Tibial artery (tissue), 4 donors: ENCODE measurements around the gene KCNIP4.

ENCODE experiments used
- DNase-seq, 2 donors: peaks; one replicate each; pipeline ENCODE4 v3.0.0-alpha.2; 2019
- H3K27ac ChIP-seq, 2 donors: fragments of 200-600 bp; sonication (generic) in 1 of 2; 1 replicate in 1 of 2; 2 replicates in 1 of 2; pipeline ENCODE4 v1.5.1; 2018 to 2019; ENCODE audit warnings: mild to moderate bottlenecking in 1 of 2
- H3K27me3 ChIP-seq, 2 donors: fragments of 200-600 bp; sonication (generic) in 1 of 2; one replicate each; pipeline versions ENCODE4 v1.5.1 to v1.6.0; 2016 to 2019
- H3K36me3 ChIP-seq, 3 donors: fragments of 200-600 bp; sonication (generic) in 2 of 3; one replicate each; pipeline ENCODE4 v1.5.1; 2016 to 2019; ENCODE audit warnings: mild to moderate bottlenecking in 2 of 3
- H3K4me1 ChIP-seq, 4 donors: fragments of 200-600 bp; sonication (generic) in 2 of 4; 1 replicate in 3 of 4; 2 replicates in 1 of 4; pipeline ENCODE4 v1.5.1; 2016 to 2019
- H3K4me3 ChIP-seq, 2 donors: fragments of 200-600 bp; sonication (generic) in 1 of 2; 1 replicate in 1 of 2; 2 replicates in 1 of 2; pipeline ENCODE4 v1.5.1; 2018 to 2019; ENCODE audit warnings: mild to moderate bottlenecking in 2 of 2
- H3K9me3 ChIP-seq, 3 donors: fragments of 200-600 bp; sonication (generic) in 1 of 3; one replicate each; pipeline ENCODE4 v1.5.1; 2016 to 2019
- CTCF ChIP-seq, 2 experiments: fragments of 200-600 bp in 1 of 2; fragments of 450-650 bp in 1 of 2; IDR thresholded peaks; one replicate each; pipeline ENCODE4 v1.5.1; 2017 to 2019; ENCODE audit warnings: antibody characterized with exemption in 2 of 2, mild to moderate bottlenecking in 1 of 2, moderate library complexity in 1 of 2
- intact Hi-C: fragments of 100-400 bp; cut with DNase I; formaldehyde crosslinking; loops from one replicate; pipeline ENCODE4 v1.15.0; 2023; ENCODE audit warnings: low total_unique reads

KCNIP4 gene

GRCh38 chr4:21136051-21136630, 812.4 kb downstream of the KCNIP4 start:
- H3K36me3 ChIP-seq = no peaks in the 10 kb centered on the region
- no peaks in the 10 kb centered on the region for H3K27me3 ChIP-seq
- TF ChIP-seq CTCF (IDR thresholded peaks at IDR 0.05) = no peak
- no peaks in the 10 kb centered on the region for H3K4me1 ChIP-seq
- intact Hi-C loops = no loop called here
- no peak overlapping the region for H3K4me3 ChIP-seq
- H3K27ac ChIP-seq = no peak overlapping the region
- H3K9me3 ChIP-seq = no peaks in the 10 kb centered on the region
- DNase-seq = no peak

DNA sequence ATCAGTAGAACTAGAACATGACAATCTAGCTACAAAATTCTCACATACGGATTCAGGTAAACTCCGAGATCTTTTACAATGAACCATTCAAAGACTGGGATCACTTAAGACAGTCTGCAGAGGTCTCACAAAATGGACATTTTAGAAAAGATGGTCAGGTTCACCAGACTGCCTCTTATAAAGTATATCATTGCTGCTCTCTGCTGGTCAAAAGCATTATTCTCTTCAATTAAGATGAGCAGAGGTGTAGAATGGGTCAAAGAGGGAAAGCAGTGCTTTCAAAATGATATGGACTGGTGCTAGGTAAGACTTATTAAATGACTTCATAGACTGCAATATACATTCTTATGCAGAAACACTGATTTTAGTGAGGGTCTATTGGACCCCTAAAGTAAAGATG, 813.6 kb downstream of the KCNIP4 start:
- DNase-seq = no peak
- H3K36me3 ChIP-seq = no peaks in the 10 kb centered on the region
- intact Hi-C loops = no loop called here
- no peaks in the 10 kb centered on the region for H3K27me3 ChIP-seq
- no peak overlapping the region for H3K4me3 ChIP-seq
- H3K9me3 ChIP-seq = no peaks in the 10 kb centered on the region
- peak in 1 of 2 experiments; percentile 14 for TF ChIP-seq CTCF (IDR thresholded peaks at IDR 0.05)
- no peaks in the 10 kb centered on the region for H3K4me1 ChIP-seq
- H3K27ac ChIP-seq = no peak overlapping the region

- Histone ChIP-seq H3K36me3 (no peaks in the 10 kb centered on the region), H3K9me3 (no peaks in the 10 kb centered on the region), H3K4me1 (no peaks in the 10 kb centered on the region), H3K27me3 (no peaks in the 10 kb centered on the region), H3K4me3 (no peak overlapping the region), H3K27ac (no peak overlapping the region)
- intact Hi-C loops = no loop called here
- no peak for TF ChIP-seq CTCF (IDR thresholded peaks at IDR 0.05)
- DNase-seq = no peak
Observed at GRCh38 chr4:21130606-21131005, 818.0 kb downstream of the KCNIP4 start.

DNA sequence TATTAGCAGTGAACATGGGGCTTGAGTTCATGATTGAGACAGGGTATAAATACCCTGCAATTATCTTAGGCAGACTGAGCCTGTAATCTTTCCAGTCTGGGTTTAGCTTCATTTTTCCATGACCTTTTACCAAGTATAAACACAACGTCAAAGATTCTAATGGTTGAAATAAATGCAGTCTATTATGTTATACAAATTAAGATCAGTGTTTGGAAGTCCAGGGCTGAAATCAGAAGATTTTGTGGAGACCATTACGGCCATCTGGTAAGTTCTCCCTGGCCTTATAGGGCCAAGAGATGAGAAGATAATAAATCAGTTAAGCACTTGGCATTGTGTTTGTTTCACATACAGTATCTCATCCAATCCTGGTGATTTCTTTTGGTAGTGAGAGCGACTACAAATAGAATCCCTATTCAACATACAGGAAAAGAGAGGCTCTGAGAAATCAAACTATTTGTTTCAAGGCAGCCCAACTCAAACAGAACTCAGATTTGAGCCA, 822.5 kb downstream of the KCNIP4 start:
- Histone ChIP-seq H3K27me3 (no peaks in the 10 kb centered on the region), H3K4me1 (no peaks in the 10 kb centered on the region), H3K9me3 (no peaks in the 10 kb centered on the region), H3K27ac (no peak overlapping the region), H3K4me3 (no peak overlapping the region), H3K36me3 (no peaks in the 10 kb centered on the region)
- intact Hi-C loops = no loop called here
- no peak for TF ChIP-seq CTCF (IDR thresholded peaks at IDR 0.05)
- DNase-seq = no peak

- Histone ChIP-seq H3K9me3 (no peaks in the 10 kb centered on the region), H3K4me1 (no peaks in the 10 kb centered on the region), H3K4me3 (no peak overlapping the region), H3K27me3 (no peaks in the 10 kb centered on the region), H3K36me3 (no peaks in the 10 kb centered on the region), H3K27ac (no peak overlapping the region)
- DNase-seq = no peak
- intact Hi-C loops = no loop called here
- TF ChIP-seq CTCF (IDR thresholded peaks at IDR 0.05) = no peak
Observed at GRCh38 chr4:21118301-21118700, 830.3 kb downstream of the KCNIP4 start.
